Stimulated activated CD4-positive, alpha-beta T cell treated with anti-CD3 and anti-CD28 coated beads, Interleukin-4, amount 100 ng/mL, for 24 hours (primary cell): ENCODE data around the gene TRIB2.
"Not testable (repeated sequence)": the region's sequence is repeated elsewhere in the genome, so short reads cannot be mapped to it uniquely, and the experiment has no call there.

Experiments used
- DNase-seq: peaks from one replicate; pipeline ENCODE4 v3.0.0-alpha.2; 2020

The TRIB2 gene

DNA sequence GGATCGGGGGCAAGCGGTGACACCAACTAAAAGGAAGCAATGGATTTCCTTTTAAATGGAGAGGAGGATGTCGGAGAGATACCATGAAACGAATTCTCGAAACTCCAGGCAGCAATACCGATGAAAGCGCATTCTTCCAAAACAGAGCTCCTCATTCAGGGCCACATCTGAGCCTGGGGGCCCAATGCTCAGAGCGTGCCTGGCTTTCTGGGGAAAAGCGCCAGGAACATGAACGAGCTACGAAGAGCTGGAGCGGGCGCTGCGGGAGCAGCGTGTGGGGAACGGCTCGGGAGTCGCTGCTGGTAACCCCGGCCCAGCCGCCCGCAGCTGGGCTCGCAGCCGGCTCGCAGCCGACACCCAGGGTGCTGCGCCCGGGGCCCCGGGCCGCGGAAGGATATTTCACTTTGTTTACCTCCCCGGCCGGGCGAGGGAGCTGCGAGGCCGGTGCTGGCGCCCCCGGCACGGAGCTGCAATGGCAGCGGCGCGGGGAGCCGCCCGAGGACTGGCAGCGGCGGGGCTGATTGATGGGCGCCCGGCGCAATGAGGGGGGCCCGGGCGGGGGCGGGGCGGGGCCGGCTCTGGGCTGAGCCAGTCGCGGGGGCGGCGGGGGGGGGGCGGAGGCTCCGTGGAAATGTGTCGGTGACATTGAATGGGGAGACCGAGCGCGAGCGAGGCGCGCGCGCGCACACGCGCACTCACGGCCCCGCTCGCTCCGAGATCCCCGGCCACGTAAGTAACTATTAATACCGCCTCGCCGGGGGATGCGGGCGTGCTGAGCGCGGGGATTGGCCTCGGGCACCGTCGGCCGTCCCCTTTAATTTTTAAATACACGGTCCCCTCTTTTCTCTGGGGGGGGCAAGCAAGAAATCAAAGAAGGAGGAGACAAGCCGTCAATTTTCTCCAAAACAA is at the start of gene TRIB2:
Gene TRIB2, plus strand, starts transcription at position 655 of the 909 bp plus-strand sequence. CDS start 1,372 bp downstream, outside the sequence.
- DNase-seq, result peak; percentile 85

DNA sequence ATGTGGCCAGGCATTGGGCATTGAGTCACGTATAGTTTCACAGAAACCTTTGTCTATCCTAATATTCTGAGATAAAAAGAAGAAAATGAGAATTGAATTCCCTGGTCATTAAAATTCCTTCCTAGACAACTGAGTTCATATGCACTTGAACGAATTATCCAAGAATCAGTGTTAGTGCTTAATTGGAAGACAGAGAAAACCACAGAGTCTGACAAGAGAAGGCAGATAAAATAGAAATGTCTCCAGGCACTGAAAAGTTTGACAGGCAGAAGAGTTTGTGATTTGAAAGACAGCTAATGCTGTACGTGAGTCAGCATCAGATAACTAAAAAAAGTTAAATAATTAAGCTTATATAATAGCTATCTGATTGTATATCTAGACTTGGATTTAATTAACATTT is 47.7 kb upstream of the TRIB2 start:
- DNase-seq, result no peak

DNA sequence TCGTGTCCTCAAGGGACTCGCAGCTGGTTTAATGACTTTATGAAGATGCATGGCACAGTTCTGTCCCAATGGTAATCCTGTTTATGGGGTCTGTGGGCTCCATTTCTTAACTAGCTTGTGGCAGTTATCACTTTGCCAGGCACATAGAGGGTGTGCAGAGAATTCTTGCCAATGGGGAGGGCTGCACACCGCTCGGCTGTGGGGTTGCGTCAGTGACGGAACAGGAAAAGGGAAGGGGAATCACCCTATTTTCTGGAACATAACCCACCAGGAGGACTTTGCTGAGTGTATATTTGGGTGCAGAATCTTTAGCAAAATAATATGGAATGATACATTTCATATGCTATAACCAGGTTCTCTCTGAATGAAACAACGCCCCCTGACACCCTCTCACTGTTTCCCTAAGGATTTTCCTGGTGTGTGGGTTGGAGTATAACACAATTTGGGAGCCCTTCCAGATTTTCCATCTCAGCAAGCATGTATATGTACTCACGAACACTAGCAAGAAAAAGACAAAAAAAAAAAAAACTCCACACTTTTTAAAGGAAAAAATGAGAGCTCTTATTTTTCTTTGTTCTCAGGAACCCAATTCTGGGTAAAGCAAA is 43.9 kb upstream of the TRIB2 start:
- DNase-seq, result no peak

DNA sequence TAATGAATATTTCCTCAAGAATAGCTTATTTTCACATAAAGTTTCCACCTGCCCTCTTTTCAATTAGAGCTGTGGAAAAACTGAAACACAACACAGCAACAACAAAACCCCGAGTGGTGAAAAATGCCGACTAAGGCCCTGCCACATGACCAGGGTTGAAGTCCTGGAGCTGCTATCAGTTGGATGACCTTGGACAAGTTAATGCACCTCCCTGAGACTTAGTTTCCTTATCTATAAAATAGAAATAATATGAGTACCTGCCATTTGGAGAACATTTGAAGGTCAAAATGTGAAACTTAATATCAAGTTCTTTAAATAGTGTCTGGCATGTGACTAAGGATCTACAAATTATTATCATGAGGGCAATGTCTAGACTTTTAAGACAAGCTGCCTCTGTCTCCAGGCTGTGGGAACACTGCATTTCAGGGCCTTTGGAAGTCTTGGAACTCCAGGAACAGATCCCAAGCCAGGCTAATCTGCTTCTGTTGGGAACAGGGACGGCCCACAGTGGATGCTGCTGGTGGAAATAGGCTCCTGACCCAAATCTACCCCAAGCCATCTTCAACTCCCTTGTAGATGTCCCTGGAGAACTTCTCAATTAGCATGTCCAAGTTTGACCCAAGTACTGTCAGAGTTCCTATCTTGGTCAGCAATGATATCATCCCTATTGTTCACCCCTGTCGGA is 42.0 kb upstream of the TRIB2 start:
- DNase-seq, result no peak

DNA sequence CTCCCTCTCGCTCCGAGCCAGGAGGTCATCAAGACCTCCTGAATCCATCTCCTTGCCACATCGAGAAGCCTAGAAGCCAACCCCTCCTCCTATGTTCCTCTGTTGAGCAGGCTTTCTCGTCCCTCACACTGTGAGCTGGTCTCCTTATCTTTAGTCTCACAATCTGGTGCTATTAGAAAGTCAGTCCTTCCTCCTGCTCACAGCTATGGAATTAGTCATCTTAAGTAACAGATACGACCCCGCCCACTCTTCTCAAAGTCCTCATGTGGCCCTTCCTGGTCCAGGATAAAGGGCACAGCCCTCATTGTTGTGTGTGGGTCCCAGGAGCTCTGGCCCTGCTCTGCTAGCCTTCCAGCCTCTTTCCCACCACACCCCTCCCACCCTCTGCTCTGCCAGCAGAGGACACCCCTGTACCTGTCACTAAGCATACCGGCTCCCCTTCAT is 41.4 kb upstream of the TRIB2 start:
- DNase-seq, result no peak

DNA sequence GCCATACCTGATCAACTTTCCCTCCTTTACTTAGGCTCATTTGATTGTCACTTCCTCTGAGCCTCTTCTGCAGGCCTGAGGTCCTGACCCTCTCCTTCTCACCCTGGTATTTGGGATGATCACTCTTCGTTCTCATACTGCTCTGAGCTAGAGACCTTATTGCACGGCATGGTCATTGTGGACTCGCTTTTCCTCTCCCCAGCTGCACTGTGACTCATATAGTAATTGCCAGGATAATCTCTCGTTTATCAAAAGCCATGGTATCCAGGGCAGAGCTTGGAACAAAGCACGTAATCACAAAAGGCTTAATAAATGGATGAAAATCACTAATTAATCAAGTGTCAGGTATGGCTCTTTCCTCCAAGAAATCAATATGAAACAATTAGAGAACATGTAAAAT is 40.9 kb upstream of the TRIB2 start:
- no peak for DNase-seq

DNA sequence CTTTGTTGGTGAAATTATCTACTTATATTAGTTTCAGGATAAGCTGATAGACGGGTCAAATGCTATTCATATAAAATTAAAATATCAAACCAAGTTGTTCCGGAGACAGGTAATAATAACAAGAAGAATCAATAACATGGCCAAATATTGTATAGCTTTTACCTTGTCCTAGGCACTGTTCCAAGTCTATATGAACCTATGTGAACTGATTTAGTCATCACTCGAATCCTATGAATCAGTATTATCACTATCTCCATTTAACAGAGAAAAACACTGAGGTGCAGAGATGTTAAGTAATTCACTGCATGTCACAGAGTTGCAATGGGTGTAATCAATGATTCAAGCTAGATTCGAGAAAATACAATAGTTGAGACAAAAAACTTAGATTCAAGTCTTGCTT is 40.0 kb upstream of the TRIB2 start:
- no peak for DNase-seq

DNA sequence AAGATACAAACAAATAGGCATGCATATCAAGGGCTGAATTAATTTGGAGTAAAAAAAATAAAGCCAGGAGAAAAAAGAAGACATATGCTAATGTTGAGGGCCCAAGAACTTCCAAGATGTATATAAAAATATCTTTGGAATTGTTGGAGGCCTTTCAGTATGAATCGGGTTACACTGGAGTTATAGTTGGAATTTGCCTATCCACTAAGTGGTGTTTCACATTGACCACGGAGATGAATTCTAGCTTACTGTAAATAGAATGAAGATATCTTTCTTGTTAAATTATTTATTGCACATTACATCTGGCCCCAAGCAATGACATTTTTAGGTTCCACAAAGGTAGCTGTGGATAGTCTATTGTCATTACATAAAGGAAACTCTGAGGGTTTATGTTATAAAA is 38.5 kb upstream of the TRIB2 start:
- DNase-seq, result no peak

DNA sequence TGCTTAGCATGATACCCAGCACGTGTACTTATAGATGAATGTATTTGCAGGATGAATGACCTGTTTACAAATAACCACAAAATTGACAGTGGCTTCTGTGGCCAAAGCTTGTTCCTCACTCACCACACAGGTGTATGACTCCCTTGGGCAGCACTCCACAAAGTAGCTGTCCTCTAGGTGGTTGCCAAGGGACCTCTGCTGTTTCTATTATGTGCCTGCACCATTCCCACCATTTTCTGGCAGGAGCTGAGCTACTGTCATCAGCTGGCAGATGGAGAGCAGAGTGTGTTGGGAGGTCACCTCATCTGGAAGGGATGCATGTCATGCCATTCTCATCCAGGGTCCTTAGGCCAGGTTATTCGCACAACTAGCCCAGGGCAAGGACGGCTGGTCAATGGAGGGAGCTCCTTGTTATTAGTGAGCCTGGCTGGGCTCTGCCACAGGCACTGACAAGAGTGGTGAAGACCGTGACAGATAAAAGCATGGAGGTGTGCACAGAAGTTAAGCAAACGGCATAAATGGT is 37.1 kb upstream of the TRIB2 start:
- DNase-seq, result no peak

DNA sequence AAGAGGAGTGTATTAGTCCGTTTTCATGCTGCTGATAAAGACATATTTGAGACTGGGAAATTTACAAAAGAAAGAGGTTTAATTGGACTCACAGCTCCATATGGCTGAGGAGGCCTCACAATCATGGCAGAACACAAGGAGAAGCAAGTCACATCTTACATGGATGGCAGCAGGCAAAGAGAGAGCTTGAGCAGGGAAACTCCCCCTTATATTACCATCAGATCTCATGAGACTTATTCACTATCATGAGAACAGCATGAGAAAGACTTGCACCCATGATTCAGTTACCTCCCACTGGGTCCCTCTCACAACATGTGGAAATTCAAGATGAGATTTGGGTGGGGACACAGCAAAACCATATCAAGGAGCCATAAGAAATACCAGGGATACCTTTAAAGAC is 36.6 kb upstream of the TRIB2 start:
- DNase-seq, result not testable (repeated sequence)

DNA sequence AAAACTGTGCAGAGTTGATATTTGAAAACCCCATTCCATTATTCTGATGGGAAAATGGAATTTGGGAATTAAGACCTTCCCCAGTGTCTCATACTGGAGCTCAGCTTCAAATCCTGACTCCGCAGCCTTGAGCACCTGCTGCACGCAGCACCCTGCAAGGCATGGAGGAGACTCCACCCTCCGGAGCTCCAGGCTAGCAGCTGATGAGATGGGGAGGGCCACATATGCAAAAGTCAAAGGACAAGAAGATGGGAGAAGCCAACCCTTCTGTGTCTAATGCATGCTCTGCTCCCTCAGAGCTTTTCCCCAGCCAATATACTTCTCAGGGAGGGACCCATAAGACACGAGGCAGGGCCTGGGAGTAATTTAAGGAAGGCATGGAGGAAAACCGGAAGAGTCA is 34.7 kb upstream of the TRIB2 start:
- DNase-seq, result no peak

DNA sequence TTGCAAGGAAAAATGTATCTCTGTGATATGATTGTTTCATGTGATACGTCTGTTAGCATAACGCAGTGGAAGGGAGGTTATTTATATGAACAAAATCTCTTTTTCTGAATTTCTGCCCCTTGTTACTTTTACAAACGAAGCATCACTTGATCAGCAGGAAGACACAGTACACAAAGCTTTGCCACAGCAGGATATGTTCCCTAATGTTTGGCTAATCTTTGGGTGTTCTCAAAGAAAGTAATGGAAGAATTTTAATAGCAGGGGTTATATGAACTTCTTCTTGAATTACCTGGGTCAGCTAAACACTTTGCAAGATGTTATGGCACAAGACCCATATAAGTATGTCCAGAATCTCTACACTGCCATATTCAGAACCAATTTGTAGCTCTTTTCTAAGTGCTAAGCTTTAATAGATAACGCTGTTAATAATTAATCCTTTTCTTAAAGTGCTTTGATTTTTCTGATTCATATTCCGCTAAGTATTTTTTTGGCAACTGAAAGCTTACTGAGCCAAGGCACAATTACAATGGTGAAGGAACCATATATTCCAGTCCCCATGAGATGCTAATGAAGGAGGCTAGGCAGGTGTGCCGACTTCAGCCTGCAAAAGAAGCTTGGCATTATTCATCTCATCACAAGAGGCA is 33.2 kb upstream of the TRIB2 start:
- DNase-seq, result no peak

DNA sequence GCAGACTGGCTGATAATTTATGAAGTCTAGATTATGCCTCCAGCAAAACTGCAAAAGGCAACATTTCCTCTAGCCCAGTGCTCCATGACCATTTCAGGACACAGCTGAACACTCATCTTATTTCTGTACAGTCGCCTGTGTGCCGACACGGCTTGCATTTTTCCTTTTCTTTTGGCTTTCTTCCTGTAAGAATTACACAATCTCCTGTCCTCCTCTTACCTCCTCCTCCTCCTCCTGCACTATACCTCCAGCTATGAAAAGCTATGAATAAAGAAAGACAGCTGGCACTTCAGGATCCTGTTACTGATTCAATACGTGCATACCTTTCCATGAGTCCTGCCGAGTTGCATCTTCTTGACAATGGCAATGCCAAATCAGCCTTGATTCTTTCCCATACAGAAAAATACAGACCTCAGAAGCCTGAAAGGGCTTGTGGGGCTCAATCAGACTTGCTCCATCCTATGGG is 32.2 kb upstream of the TRIB2 start:
- no peak for DNase-seq

DNA sequence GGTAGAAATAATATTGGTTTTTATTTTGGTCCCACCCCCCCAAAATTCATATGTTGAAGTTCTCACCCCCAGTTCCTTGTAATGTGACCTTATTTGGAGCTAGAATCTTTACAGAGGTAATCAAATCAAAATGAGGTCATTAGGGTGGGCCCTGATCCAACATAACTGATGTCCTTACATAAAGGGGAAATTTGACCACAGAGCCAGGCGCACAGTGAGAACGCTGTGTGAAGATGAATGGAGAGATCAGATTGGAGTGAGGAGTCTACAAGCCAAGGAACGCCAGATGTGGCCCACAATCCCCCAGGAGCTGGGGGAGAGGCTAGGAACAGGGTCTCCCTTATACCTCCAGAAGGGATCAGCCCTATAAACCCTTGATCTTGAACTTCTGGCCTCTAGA is 31.6 kb upstream of the TRIB2 start:
- no peak for DNase-seq

DNA sequence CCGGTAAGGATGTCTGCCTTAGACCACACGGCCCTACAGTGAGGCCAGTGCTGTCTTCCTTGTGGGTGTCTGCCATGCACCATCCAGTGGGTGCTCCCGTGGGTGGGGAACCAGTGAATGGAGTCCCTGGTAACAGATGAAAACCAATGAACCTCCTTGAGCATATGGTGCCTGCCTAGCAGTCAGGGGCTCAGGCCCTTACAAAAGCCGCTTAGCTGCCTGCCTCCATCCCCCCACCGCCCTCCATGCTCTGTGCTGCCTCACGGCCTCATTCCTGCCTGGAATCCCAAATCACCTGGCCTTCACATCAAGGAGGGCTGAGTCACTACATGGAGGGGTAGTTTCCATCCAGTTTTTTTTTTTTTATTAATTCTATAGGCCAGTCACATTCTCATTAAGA is 30.8 kb upstream of the TRIB2 start:
- DNase-seq, result no peak

DNA sequence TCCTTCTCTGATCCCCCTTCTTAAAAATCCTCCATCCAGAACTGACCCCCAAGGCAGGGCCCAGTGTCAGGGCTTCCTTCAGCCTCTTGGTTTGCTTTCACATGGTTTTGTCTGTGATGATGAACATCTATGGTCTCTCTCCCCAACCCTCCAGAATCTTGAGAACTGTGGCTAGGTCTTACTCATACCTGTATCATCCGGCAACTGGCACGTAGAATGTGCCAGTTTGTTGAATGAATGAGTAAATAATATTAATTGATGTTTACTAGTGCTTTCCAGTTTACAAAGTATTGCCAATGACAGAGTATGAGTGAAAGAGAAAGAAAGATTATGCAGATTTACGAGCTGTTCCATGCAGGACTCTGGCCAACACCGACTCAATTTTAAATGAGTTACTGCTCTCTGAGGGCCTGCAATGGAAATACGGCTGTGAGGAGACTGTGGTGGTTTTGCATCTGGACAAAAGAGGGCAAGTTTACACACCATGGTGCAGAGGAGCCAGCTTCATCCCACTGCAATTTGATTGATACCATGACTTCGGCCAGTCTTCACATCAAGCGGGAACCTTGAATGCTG is 29.9 kb upstream of the TRIB2 start:
- DNase-seq, result no peak

DNA sequence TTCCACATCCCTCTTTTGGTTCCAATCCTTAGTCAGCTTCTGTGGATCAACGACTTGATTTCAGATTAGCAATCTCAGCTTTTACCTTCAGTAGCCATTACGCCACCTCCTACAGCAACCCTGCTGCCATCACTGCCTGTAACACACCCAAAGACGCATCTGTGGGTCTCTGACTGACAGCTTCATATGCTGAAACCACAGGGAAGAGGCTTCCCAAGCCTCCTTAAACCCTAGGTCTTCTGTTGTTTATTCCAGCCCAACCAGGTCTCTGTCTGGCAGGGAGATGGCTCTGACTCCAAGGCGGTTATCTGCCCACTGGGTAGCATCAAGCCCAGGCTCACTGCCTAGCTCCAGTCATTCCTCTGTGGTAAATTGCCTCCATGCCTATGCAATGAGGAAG is 28.6 kb upstream of the TRIB2 start:
- no peak for DNase-seq

DNA sequence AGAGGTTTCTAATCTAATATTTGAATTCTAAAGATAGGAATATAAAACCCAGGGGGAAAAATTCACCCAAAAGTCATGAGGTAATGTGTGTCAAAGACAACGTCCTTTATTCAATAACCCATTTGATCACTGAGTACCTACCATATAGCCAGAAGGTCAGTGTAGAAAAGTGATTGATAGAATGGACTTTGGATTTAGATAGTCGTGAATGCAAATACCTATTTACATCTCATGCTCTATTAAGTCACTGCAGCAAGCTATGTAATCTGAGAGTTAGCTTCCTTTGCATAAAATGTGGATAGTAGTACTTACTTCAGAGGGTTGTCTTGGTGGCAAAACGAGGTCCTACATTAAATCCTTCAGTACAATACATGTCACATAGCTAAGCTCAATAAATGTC is 27.8 kb upstream of the TRIB2 start:
- DNase-seq, result no peak

DNA sequence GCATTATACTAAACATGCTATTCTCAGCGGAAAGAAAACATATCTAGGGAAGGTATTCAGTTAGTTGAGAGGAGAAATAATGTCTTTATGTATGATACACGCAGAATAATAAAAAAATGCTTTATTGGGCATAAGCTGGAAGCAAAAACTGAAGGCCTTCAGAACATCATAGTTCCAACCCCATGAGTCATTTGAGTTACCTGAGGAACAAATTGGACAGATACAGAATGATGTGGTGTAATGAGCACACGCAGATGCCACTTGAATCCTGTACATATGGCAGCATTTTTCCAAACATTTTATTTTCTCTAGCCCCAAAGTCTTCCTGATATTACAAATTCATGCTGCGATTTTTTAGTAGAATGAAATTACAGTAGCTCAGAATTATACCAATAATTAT is 23.2 kb upstream of the TRIB2 start:
- DNase-seq, result no peak

DNA sequence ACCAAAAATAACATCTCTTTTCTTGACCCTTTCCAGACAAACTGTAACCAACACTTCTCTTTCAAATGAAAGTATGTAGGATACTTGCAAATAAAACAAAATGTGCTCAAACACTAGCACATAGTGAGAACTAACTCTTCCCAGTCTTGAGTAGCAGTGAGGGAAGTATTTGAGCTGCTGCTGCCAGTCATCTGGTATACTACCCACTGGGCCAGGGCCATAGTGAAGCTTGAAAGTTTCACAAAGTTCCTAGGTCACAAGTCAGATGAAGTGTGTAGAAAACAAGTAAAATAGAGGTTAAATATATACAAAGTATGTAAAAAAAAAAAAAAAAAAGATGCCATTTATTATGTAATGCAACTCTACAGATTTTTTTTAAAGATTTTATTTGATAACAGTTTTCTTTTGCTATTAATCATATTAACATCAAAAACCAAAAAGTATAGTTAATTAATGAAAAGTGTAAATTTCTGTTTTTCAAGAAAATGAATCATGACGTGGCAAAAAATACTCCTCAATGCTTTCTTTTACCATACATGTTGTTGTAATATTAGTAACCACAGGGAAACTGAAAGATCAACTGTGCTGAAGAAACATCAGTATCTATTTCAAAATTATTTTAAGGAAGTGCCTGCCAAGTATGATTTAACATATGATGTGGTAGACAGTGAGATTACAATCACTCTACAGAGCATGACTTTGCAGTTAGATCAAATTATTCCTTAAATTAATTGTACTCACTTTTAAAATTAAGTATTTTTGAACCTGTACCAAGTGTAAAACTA is 21.6 kb upstream of the TRIB2 start:
- no peak for DNase-seq

DNA sequence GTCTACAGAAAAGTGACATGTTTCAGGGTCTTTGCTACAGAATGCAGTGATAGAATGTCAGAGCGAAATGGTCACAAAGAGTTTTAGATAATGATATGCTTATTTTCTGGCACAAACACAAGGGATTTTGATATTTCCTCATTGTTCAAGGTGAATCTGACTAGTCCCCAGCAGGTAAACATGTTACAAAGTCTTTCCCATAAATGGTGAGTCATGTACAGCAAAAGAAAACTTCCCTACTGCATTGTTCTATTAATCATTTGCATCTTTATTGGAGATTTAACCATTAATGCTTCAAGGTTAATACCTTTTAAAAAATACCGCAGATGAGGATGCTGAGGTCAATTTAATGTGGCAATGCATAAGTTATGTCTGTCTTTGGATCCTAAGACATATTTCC is 19.1 kb upstream of the TRIB2 start:
- no peak for DNase-seq

DNA sequence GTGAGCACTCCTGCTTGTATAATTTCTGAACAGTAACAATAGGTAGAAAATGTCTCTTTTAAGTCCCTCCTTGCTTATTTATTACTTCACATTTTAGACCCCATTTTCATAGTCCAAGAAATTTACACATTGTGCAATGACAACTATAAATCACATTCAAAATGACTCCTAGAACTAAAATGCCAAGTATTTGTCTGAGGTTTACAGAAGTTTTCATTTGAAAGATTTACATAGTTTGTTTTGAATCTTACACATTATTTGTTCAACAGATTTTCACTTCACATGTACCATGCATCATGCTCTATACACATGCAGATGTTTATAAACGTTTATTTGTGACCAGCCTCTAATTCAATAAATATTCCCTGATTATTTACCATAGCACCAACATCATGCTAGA is 15.7 kb upstream of the TRIB2 start:
- no peak for DNase-seq
